ENCODE measurements around the gene RBM46.

DNA sequence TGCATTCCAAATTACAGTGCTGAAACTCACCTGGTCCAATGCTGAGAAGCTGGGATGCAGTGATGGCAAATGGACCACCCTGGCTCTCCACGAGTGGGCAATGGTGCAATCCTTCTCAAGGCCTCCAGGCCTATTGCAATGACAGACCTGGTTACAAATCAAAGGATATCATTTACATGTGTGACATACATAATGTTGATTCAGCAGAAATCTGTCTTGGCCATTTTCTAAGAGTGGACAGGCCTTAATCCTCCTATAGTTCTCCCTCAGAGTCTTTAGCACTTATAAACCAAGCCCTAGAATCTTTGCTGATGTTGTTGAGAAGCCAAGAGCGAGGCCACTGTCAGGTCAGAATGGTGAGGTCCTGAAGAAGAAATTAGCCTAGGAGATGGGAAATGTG is 20.2 kb upstream of the RBM46 start:
- TF ChIP-seq EZH2phosphoT487 (IDR thresholded peaks at IDR 0.05; ENCODE audit: borderline replicate concordance, low read length), result no peak
- TF ChIP-seq, protein P1, sequence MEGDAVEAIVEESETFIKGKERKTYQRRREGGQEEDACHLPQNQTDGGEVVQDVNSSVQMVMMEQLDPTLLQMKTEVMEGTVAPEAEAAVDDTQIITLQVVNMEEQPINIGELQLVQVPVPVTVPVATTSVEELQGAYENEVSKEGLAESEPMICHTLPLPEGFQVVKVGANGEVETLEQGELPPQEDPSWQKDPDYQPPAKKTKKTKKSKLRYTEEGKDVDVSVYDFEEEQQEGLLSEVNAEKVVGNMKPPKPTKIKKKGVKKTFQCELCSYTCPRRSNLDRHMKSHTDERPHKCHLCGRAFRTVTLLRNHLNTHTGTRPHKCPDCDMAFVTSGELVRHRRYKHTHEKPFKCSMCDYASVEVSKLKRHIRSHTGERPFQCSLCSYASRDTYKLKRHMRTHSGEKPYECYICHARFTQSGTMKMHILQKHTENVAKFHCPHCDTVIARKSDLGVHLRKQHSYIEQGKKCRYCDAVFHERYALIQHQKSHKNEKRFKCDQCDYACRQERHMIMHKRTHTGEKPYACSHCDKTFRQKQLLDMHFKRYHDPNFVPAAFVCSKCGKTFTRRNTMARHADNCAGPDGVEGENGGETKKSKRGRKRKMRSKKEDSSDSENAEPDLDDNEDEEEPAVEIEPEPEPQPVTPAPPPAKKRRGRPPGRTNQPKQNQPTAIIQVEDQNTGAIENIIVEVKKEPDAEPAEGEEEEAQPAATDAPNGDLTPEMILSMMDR (IDR thresholded peaks at IDR 0.05; ENCODE audit: low read depth, low read length, poor library complexity, severe bottlenecking), result no peak

Data from DOHH2 (cell line).